NOMO-1 treated with DMSO at 0.1 percent for 48 hours (cell line): ENCODE data around the gene RPL12.
A peak's percentile ranks its signal among the peaks of the same experiment; 100 is the strongest.
"Not testable (repeated sequence)": the region's sequence is repeated elsewhere in the genome, so short reads cannot be mapped to it uniquely, and the experiment has no call there.

Experiments used
- DNase-seq: peaks from one replicate; lab custom pipeline; 2025; ENCODE audit not compliant: unreplicated experiment; lab: John Stamatoyannopoulos, UW

The RPL12 gene

GRCh38 chr9:127470662-127471061 lies 19.5 kb upstream of the RPL12 start:
- no peak for DNase-seq

DNA sequence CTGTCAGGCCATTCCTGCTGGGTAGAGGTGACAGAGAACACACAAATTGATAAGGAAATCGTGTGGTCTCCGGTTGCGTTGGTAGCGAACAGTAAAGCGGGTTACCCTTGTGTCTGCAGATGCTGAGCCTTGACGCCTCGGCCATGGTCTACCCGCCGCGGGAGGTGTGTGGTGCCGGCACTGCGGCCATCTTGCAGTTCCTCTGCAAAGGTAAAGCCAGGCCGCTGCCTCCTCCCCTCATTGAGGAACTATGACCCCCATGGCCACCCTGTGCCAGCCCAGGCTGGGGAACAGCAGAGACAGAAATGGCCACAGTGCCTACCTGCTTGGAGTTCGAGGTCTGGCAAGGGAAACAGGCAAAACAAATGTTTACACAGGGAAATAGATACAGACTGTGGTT lies 16.4 kb upstream of the RPL12 start:
- DNase-seq, result no peak

DNA sequence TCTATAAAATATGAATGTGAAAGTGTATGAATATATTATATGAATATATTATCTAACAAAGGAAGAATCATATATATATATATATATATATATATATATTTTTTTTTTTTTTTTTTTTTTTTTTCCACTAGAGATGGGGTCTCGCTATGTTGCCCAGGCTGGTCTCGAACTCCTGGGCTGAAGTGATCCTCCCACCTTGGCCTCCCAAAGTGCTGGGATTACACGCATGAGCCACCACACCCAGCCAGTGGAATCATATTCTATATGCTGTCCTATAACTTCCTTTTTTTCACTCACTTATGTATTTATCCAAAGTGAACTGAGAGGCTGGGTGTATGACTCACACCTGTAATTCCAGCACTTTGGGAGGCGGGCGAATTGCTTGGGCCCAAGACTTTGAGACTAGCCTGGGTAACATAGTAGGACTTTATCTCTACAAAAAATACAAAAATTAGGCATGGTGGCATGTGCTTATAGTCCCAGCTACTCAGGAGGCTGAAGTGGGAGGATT lies 15.3 kb upstream of the RPL12 start:
- DNase-seq, result not testable (repeated sequence)

- no peak for DNase-seq
Observed at GRCh38 chr9:127463911-127464310, 12.7 kb upstream of the RPL12 start.

DNA sequence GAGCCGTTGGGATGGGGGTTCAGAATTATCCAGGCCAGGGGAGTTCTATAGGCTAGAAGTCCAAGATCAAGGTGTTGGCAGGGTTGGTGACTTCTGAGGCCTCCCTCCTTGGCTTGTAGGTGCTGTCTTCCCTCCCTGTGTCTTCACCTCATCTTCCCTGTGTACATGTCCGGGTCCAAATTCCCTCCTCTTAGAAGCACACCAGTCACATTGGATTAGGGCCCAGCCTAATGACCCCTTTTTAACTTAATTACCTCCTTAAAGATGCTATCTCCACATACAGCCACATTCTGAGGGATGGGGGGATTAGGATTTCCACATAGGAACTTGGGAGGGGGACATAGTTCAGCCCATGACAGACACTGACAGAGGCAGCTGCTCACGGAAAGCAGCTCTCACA lies 12.2 kb upstream of the RPL12 start:
- DNase-seq, result no peak

DNA sequence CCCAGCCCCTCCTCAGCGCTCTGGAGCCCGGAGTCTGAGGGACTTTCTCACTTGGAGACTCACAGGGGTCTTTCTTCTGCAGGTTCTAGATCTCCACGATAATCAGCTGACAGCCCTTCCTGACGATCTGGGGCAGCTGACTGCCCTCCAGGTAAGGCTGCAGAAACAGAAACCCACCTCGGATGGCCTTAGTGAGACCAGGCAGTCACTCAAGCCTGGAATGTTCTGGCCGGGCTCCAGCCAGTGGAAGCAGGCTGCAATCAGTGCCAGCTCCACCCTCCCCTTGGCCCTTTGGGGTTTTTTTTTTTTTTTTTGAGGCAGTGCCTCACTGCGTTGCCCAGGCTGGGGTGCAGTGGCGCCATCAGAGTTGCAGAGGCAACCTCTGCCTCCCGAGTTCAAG lies 7.7 kb upstream of the RPL12 start:
- no peak for DNase-seq

DNA sequence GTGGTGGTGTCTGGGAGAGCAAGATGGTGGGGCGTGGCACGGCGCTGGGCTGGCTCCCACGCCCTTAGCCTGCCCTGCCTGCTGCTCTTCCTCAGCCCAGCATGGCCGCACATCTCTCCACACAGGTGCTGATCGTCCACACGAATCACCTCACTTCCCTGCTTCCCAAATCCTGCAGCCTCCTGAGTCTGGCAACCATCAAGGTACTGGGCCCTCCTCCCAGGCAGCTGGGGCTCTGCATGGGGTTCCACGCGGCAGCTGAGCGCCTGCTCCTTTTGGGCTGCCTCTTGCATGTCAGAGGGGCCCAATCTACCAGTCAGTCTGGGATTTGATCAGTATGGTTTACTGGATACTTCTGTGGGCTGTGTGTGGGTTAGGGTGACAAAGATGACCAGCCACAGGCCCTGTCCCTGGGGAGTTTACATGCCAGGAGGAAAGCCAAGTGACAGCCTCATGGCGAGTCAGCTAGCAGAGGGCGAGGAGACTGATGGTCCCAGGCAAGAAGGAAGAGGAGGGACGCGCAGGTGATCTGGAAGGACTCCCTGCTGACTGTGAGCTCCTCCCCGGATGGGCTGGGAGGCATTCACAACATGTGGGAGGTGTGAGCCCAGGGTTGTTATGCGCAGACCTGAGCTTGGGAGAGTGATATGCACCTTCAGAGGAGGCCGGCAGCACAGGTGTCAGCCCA lies 6.1 kb upstream of the RPL12 start:
- no peak for DNase-seq

GRCh38 chr9:127455324-127455992 lies 4.3 kb upstream of the RPL12 start:
- peak; percentile 89 for DNase-seq

- no peak for DNase-seq
Observed at GRCh38 chr9:127452691-127453090, 1.5 kb upstream of the RPL12 start.

DNA sequence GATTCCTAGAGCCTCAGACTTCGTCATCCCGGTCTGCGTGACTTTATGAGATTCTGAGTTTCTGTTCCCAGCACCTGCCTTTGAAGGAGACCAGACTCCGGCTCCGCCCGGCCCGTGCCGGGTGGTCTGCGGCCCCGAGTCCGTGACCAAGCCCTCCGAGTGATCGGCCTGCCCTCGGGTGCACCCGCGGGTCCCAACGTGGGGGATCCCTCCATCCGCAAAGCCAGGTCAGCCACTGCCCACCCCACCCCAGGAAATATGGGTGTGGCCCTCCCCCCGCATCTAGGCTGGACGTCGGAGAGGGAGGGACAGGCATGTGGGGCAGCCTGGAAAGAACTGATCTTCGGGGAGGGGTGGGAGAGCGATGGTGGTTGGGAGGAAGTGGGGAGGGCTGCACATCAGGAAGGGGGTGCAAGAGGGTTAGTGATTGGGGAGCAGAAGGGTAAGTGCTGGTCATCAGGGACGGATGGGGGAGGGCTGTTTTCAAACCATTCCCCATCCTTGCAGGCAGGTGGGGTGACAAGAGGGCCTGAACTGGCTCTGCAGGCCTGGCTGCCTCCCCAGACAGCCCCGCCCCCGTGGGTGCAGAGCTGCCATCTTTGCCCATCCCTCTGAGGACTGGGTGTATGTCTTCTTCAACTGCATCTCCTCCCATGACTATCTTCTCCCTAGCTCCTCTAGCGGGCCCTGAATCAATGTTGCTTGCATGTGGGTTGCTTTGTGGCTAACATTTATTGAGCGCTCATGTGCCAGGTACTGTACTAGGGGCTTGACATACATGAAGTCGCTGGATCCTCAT lies 851 bp upstream of the RPL12 start:
- DNase-seq, result peak; percentile 22

DNA sequence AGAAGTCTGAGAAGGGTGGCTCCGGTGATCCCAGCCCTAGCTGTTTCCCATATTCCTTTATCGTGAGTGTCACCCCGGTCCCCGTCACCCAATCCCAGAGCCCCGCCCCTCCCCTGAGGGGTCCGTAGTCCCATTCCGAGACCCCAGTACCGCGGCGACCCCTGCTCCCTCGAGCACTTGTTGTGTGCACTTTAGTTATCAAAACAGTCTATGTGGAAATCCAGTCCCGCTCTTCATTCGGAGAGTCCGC lies 327 bp upstream of the RPL12 start:
- DNase-seq, result peak; percentile 45

DNA sequence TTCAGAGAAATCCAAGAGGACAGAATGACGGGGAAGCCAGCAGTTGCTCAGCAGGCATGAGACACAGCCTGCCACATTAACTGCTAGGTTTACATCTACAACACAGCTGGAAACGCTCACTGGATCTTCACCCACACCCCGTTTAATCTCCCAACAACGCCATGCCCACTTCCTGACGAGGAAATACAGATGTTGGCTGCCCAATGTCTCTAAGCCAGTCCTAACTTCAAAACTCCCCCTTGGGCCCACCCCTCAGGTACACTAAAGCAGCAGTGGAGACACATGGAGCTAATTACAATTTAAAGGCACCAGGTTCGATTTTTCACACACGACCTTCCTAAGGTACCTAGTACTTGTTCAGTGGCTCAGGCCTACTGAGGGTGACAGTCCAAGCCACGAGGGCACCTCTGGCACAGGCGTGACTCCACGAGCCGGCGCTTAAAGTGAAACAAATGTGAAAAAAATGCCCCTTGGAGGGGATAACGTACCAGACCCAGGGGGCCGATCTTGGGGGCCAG lies 904 bp downstream of the RPL12 start:
- no peak for DNase-seq

DNA sequence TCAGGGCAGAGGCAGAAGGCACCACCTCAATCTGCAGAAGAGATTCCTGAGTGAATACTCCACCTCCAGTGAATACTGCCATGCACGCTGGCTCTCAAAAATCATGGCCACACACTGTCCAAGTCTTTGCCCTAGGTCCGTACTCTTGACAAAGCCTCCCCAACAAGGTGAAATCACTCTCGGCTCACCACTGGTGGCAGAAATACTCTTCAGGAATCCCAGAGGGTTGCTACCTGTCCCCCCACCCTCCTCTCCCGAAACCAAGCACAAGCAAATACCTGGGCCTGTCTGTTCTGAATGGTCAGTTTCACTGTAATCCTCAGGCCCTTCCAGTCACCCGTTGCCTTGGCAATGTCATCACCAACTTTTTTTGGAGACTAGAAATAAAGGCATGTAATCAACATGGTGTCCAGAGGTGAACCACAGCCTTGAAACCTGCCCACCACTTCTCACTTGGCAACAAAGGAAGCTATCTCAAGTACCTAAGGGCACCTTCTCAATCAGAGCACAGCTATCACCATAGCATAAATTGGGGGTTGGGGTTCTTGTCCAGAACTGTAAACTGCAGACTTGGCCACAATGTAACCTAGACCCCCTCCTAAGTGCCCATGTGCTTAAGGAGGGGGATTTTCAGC lies 1.8 kb downstream of the RPL12 start:
- no peak for DNase-seq

- DNase-seq, result no peak
Observed at GRCh38 chr9:127448112-127448805, 2.9 kb downstream of the RPL12 start.

GRCh38 chr9:127447416-127448111 lies 3.6 kb downstream of the RPL12 start:
- DNase-seq, result no peak

- DNase-seq, result no peak
Observed at GRCh38 chr9:127446713-127447415, 4.3 kb downstream of the RPL12 start.

DNA sequence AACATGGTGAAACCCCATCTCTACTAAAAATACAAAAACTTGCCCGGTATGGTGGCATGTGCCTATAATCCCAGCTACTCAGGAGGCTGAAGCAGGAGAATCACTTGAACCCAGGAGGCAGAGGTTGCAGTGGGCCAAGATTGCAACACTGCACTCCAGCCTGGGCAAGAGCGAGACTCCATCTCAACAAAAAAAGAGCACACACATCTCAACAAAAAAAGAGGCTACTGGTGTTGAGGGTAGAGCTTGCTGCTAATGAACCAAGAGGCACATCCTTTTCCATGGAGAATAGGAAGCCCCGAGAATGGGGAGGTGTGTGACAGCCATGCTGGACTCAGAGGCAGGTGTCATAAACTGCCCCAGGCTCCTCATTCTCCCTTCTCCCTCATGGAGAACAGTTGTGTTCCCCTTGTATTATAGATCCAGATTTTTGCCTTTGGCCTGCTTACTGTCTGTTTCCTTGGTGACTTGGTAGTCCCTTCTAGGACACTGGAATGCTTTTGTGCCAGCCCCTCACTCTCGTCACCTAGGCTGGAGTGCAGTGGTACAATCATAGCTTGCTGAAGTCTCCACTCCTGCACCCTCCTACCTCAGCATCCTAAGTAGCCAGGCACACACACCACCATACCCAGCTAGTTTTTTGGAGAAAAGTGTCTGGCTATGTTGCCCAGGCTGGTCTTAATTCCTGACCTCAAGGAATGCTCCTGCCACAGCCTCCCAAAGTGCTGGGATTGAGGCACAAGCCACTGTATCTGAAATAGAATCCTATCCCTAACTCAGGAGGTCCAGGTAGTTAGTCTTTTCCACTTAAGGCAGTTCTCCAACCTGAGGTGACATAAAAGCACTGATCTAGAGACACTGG lies 5.1 kb downstream of the RPL12 start:
- DNase-seq, result no peak

GRCh38 chr9:127444921-127445850 lies 6.0 kb downstream of the RPL12 start:
- DNase-seq, result no peak
